Neural cell (in vitro differentiated cells): ENCODE data around the gene IGF2BP3. TPM values are rescaled to one million over a fixed set of nuclear protein-coding genes. Genes with fewer than 3 reads are reported as not detected.

ENCODE experiments used
- H2AFZ ChIP-seq: fragments of 200-600, 300-800 bp; sonication (generic), shearing (Covaris generic); 2 replicates; pipeline ENCODE4 v1.6.0; 2014; ENCODE audit warnings: low read depth, mild to moderate bottlenecking, antibody characterized with exemption, low read length, moderate library complexity
- H3F3A ChIP-seq: fragments of 200-600 bp; shearing (Covaris generic); 2 replicates; pipeline ENCODE4 v1.6.1; 2016; ENCODE audit warnings: mild to moderate bottlenecking, moderate library complexity, mixed read lengths, antibody characterized with exemption, low read length; ENCODE audit not compliant: insufficient read depth, poor library complexity, severe bottlenecking
- H3K27ac ChIP-seq: fragments of 200-600, 300-800 bp; sonication (generic), shearing (Covaris generic); 2 replicates; pipeline ENCODE4 v1.5.1; 2014; ENCODE audit warnings: mild to moderate bottlenecking, low read length, moderate library complexity
- H3K27me3 ChIP-seq: fragments of 300-800, 200-600 bp; sonication (generic), shearing (Covaris generic); 2 replicates; pipeline ENCODE4 v1.6.0; 2014; ENCODE audit warnings: mild to moderate bottlenecking, low read depth, low read length, moderate library complexity; ENCODE audit not compliant: insufficient read depth
- H3K36me3 ChIP-seq: fragments of 300-800, 200-600 bp; sonication (generic), shearing (Covaris generic); 2 replicates; pipeline ENCODE4 v1.5.1; 2014; ENCODE audit warnings: mild to moderate bottlenecking, antibody characterized with exemption, low read length, moderate library complexity; ENCODE audit not compliant: insufficient read depth
- H3K4me2 ChIP-seq: fragments of 300-800, 200-600 bp; sonication (generic), shearing (Covaris generic); 2 replicates; pipeline ENCODE4 v1.6.0; 2014; ENCODE audit warnings: mild to moderate bottlenecking, low read length
- H3K4me3 ChIP-seq: fragments of 300-800, 200-600 bp; sonication (generic), shearing (Covaris generic); 2 replicates; pipeline ENCODE4 v1.5.1; 2014; ENCODE audit warnings: mild to moderate bottlenecking, low read length, moderate library complexity
- H3K79me2 ChIP-seq: fragments of 200-600 bp; shearing (Covaris generic); replicated peaks from 2 replicates; pipeline ENCODE4 v1.6.0; 2014; ENCODE audit warnings: mild to moderate bottlenecking, low read length, moderate library complexity; ENCODE audit not compliant: insufficient read depth
- H3K9ac ChIP-seq: fragments of 300-800, 200-600 bp; sonication (generic), shearing (Covaris generic); 2 replicates; pipeline ENCODE4 v1.6.1; 2016; ENCODE audit warnings: mild to moderate bottlenecking, low read length, mixed read lengths
- H3K9me2 ChIP-seq: fragments of 200-600 bp; shearing (Covaris generic); 2 replicates; pipeline ENCODE4 v1.6.1; 2016; ENCODE audit warnings: mild to moderate bottlenecking, low read length, mixed read lengths; ENCODE audit not compliant: insufficient read depth
- H3K9me3 ChIP-seq: fragments of 200-600, 300-800 bp; sonication (generic), shearing (Covaris generic); 2 replicates; pipeline ENCODE4 v1.6.1; 2016; ENCODE audit warnings: mild to moderate bottlenecking, mixed run types, low read length, moderate library complexity, mixed read lengths
- H4K20me1 ChIP-seq: fragments of 200-600 bp; shearing (Covaris generic); 2 replicates; pipeline ENCODE4 v1.6.1; 2016; ENCODE audit warnings: mild to moderate bottlenecking, mixed run types; ENCODE audit not compliant: insufficient read depth
- EP300 ChIP-seq: fragments of 450-650 bp; conservative IDR thresholded peaks from 2 replicates; pipeline ENCODE4 v1.6.1; 2014; ENCODE audit warnings: antibody characterized with exemption, mild to moderate bottlenecking, moderate library complexity; ENCODE audit not compliant: poor library complexity, severe bottlenecking
- EZH2 ChIP-seq: fragments of 200-600, 300-800 bp; shearing (Covaris generic), sonication (generic); IDR thresholded peaks from 2 replicates; pipeline ENCODE4 v1.6.1; 2014; ENCODE audit warnings: antibody characterized with exemption, low read length, borderline replicate concordance, mild to moderate bottlenecking; ENCODE audit not compliant: insufficient read depth, poor library complexity, severe bottlenecking
- MXI1 ChIP-seq: fragments of 450-650 bp; conservative IDR thresholded peaks from 2 replicates; pipeline ENCODE4 v1.6.1; 2014; ENCODE audit warnings: antibody characterized with exemption, mild to moderate bottlenecking; ENCODE audit not compliant: poor library complexity, severe bottlenecking
- POLR2AphosphoS5 ChIP-seq: IDR thresholded peaks from 2 replicates; pipeline ENCODE4 v1.6.1; 2012
- RAD21 ChIP-seq: fragments of 450-650 bp; conservative IDR thresholded peaks from 2 replicates; pipeline ENCODE4 v1.6.1; 2014; ENCODE audit warnings: antibody characterized with exemption, mild to moderate bottlenecking, moderate library complexity
- SMC3 ChIP-seq: fragments of 450-650 bp; conservative IDR thresholded peaks from 2 replicates; pipeline ENCODE4 v1.6.1; 2014; ENCODE audit warnings: antibody characterized with exemption, mild to moderate bottlenecking, moderate library complexity; ENCODE audit not compliant: poor library complexity
- TAF1 ChIP-seq: IDR thresholded peaks from 2 replicates; pipeline ENCODE4 v1.6.1; 2012; ENCODE audit warnings: low read depth
- polyA plus RNA-seq: library from polyadenylated mRNA; depleted of rRNA; stranded (reverse); fragments of >200 nt; gene quantifications from 2 replicates; pipeline ENCODE4 v1.2.3, GENCODE V29; 2014
- TF ChIP-seq, protein P1 (sequence below): IDR thresholded peaks from 2 replicates; pipeline ENCODE4 v1.6.1; 2012; ENCODE audit warnings: borderline replicate concordance
- TF ChIP-seq, protein P2 (sequence below): fragments of 450-650 bp; IDR thresholded peaks from 2 replicates; pipeline ENCODE4 v1.5.1; 2014; ENCODE audit warnings: antibody characterized with exemption, mild to moderate bottlenecking, moderate library complexity; ENCODE audit not compliant: poor library complexity, severe bottlenecking

Gene IGF2BP3
- polyA plus RNA-seq, 1 donor from 2014 or later, result 29.6 TPM

GRCh38 chr7:23397241-23397640, 73.0 kb downstream of the IGF2BP3 start:
- no peak overlapping the region for H2AFZ ChIP-seq
- TF ChIP-seq MXI1 (no peak), EZH2 (no peak), TAF1 (no peak), SMC3 (no peak), POLR2AphosphoS5 (no peak), RAD21 (no peak), EP300 (no peak)
- TF ChIP-seq, protein P1, sequence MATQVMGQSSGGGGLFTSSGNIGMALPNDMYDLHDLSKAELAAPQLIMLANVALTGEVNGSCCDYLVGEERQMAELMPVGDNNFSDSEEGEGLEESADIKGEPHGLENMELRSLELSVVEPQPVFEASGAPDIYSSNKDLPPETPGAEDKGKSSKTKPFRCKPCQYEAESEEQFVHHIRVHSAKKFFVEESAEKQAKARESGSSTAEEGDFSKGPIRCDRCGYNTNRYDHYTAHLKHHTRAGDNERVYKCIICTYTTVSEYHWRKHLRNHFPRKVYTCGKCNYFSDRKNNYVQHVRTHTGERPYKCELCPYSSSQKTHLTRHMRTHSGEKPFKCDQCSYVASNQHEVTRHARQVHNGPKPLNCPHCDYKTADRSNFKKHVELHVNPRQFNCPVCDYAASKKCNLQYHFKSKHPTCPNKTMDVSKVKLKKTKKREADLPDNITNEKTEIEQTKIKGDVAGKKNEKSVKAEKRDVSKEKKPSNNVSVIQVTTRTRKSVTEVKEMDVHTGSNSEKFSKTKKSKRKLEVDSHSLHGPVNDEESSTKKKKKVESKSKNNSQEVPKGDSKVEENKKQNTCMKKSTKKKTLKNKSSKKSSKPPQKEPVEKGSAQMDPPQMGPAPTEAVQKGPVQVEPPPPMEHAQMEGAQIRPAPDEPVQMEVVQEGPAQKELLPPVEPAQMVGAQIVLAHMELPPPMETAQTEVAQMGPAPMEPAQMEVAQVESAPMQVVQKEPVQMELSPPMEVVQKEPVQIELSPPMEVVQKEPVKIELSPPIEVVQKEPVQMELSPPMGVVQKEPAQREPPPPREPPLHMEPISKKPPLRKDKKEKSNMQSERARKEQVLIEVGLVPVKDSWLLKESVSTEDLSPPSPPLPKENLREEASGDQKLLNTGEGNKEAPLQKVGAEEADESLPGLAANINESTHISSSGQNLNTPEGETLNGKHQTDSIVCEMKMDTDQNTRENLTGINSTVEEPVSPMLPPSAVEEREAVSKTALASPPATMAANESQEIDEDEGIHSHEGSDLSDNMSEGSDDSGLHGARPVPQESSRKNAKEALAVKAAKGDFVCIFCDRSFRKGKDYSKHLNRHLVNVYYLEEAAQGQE, result no peak
- TF ChIP-seq, protein P2, sequence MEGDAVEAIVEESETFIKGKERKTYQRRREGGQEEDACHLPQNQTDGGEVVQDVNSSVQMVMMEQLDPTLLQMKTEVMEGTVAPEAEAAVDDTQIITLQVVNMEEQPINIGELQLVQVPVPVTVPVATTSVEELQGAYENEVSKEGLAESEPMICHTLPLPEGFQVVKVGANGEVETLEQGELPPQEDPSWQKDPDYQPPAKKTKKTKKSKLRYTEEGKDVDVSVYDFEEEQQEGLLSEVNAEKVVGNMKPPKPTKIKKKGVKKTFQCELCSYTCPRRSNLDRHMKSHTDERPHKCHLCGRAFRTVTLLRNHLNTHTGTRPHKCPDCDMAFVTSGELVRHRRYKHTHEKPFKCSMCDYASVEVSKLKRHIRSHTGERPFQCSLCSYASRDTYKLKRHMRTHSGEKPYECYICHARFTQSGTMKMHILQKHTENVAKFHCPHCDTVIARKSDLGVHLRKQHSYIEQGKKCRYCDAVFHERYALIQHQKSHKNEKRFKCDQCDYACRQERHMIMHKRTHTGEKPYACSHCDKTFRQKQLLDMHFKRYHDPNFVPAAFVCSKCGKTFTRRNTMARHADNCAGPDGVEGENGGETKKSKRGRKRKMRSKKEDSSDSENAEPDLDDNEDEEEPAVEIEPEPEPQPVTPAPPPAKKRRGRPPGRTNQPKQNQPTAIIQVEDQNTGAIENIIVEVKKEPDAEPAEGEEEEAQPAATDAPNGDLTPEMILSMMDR, result no peak
- no peaks in the 10 kb centered on the region for H3F3A ChIP-seq
- H3K79me2 ChIP-seq, result peaks cover 4% of the 10 kb centered on the region
- no peak overlapping the region for H3K27ac ChIP-seq
- no peaks in the 10 kb centered on the region for H3K27me3 ChIP-seq
- no peaks in the 10 kb centered on the region for H3K9me3 ChIP-seq
- no peaks in the 10 kb centered on the region for H3K9me2 ChIP-seq
- no peaks in the 10 kb centered on the region for H4K20me1 ChIP-seq
- H3K36me3 ChIP-seq, result no peaks in the 10 kb centered on the region
- no peak overlapping the region for H3K4me2 ChIP-seq
- H3K4me3 ChIP-seq, result no peak overlapping the region
- H3K9ac ChIP-seq, result no peak overlapping the region

GRCh38 chr7:23396222-23397015, 73.9 kb downstream of the IGF2BP3 start:
- Histone ChIP-seq H3K27me3 (no peaks in the 10 kb centered on the region), H3K4me2 (no peak overlapping the region), H3K36me3 (no peaks in the 10 kb centered on the region), H3K9ac (no peak overlapping the region), H3K4me3 (no peak overlapping the region), H2AFZ (no peak overlapping the region), H3F3A (no peaks in the 10 kb centered on the region), H3K27ac (no peak overlapping the region), H4K20me1 (no peaks in the 10 kb centered on the region), H3K9me2 (no peaks in the 10 kb centered on the region), H3K79me2 (peaks cover 4% of the 10 kb centered on the region), H3K9me3 (no peaks in the 10 kb centered on the region)
- TF ChIP-seq, protein P1, result no peak
- TF ChIP-seq, protein P2, result no peak
- TF ChIP-seq EP300 (no peak), EZH2 (no peak), SMC3 (no peak), TAF1 (no peak), MXI1 (no peak), POLR2AphosphoS5 (no peak), RAD21 (no peak)
